Measurements from ENCODE around the gene EVI5.
"Not testable (repeated sequence)": the region's sequence is repeated elsewhere in the genome, so short reads cannot be mapped to it uniquely, and the experiment has no call there.

Gene EVI5

DNA sequence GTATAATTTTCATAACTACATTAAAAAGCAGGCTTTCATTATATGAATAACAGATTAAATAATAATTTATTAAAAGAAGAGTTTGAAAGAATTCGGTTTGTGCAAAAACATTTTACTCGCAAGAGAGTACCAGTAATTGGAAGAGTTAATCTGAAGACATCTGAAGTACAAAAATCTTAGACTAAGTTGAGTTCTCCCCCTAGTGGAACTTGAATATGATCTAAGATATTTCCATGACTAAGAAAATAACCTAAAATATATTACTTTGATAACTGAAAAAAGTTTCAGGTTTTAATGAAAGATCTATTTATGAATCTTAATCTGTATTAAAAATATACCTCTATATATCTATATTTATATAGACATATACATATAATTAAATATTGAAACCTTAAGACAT lies 185.7 kb downstream of the EVI5 start:
- TF ChIP-seq, protein P1, sequence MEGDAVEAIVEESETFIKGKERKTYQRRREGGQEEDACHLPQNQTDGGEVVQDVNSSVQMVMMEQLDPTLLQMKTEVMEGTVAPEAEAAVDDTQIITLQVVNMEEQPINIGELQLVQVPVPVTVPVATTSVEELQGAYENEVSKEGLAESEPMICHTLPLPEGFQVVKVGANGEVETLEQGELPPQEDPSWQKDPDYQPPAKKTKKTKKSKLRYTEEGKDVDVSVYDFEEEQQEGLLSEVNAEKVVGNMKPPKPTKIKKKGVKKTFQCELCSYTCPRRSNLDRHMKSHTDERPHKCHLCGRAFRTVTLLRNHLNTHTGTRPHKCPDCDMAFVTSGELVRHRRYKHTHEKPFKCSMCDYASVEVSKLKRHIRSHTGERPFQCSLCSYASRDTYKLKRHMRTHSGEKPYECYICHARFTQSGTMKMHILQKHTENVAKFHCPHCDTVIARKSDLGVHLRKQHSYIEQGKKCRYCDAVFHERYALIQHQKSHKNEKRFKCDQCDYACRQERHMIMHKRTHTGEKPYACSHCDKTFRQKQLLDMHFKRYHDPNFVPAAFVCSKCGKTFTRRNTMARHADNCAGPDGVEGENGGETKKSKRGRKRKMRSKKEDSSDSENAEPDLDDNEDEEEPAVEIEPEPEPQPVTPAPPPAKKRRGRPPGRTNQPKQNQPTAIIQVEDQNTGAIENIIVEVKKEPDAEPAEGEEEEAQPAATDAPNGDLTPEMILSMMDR (IDR thresholded peaks at IDR 0.05; ENCODE audit: low read depth, low read length, missing control alignments) = no peak
- no peak overlapping the region for H3K4me3 ChIP-seq (ENCODE audit: low read depth, low read length)
- DNase-seq (ENCODE audit: low read depth) = peak; percentile 24
- in situ Hi-C loops (cut with HindIII; ENCODE audit: low sequenced_read_pairs) = loop anchor here (25.0 kb wide), 1 partner anchor 287 kb away; no protein-coding TSS in a partner anchor

DNA sequence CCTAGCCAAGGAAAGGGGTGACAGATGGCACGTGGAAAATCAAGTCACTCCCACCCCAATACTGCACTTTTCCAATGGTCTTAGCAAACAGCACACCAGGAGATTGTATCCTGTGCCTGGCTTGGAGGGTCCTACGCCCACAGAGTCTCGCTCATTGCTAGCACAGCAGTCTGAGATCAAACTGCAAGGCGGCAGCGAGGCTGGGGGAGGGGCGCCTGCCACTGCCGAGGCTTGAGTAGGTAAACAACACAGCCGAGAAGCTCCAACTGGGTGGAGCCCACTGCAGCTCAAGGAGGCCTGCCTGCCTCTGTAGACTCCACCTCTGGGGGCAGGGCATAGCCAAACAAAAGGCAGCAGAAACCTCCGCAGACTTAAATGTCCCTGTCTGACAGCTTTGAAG lies 195.5 kb downstream of the EVI5 start:
- in situ Hi-C loops (cut with HindIII; ENCODE audit: low sequenced_read_pairs) = loop anchor here (25.0 kb wide), 1 partner anchor 277 kb away; no protein-coding TSS in a partner anchor
- not testable (repeated sequence) for H3K4me3 ChIP-seq (ENCODE audit: low read depth, low read length); DNase-seq (ENCODE audit: low read depth)

DNA sequence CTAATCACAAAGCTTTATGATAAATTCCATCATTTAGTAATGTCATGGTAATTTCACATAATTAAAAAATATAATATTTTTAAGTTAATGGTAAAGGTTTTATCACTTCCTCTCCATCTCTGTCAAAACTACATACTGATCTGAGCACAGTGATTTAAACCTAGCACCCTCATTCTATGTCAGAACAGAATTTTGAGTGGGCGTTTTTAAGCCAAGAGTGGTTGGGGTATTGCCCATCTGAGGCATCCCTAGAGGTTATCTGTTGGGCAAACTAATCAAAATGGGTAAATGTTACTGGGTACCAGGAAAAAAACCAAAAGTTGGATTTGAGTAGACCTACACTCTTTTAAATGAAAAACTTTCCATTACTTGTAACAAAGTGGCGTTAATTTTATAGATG lies 197.5 kb downstream of the EVI5 start:
- no peak for DNase-seq (ENCODE audit: low read depth)
- H3K4me3 ChIP-seq (ENCODE audit: low read depth, low read length) = no peak overlapping the region
- in situ Hi-C loops (cut with HindIII; ENCODE audit: low sequenced_read_pairs) = loop anchor here (25.0 kb wide), 1 partner anchor 275 kb away; no protein-coding TSS in a partner anchor
- TF ChIP-seq, protein P1 (IDR thresholded peaks at IDR 0.05; ENCODE audit: low read depth, low read length, missing control alignments) = no peak

DNA sequence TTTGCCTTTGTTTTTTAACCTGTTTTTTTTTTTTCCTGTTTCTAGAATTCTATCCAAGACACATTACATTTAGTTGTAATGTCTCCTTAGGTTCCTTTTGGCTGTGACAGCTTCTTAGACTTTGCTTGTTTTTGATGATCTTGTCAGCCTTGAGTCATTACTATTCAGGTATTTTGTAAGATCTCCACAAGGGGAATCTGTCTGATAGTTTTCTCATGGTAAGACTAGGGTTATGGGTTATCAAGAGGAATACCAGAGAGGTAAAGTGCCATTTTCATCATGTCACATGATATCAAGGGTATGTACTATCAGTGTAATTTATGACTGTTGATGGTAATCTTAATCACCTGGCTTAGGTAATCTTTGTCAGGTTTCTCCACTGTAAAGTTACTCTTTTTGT lies 199.1 kb downstream of the EVI5 start:
- no peak overlapping the region for H3K4me3 ChIP-seq (ENCODE audit: low read depth, low read length)
- in situ Hi-C loops (cut with HindIII; ENCODE audit: low sequenced_read_pairs) = loop anchor here (25.0 kb wide), 1 partner anchor 274 kb away; no protein-coding TSS in a partner anchor
- DNase-seq (ENCODE audit: low read depth) = no peak
- TF ChIP-seq, protein P1 (IDR thresholded peaks at IDR 0.05; ENCODE audit: low read depth, low read length, missing control alignments) = no peak

DNA sequence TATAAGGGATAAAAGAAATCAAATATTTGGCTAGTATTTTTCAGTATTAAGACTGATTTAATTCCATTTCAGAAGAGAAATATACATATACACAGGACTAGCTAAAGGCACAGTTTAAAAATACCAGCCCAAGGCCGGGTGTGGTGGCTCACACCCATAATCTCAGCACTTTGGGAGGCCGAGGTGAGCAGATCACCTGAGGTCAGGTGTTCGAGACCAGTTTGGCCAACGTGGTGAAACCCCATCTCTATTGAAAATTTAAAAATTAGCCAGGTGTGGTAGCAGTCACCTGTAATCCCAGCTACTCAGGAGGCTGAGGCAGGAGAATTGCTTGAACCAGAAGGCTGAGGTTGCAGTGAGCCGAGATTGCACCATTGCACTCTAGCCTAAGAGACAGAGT lies 200.1 kb downstream of the EVI5 start:
- DNase-seq (ENCODE audit: low read depth); H3K4me3 ChIP-seq (ENCODE audit: low read depth, low read length): not testable (repeated sequence)
- in situ Hi-C loops (cut with HindIII; ENCODE audit: low sequenced_read_pairs) = loop anchor here (25.0 kb wide), 1 partner anchor 273 kb away; no protein-coding TSS in a partner anchor

DNA sequence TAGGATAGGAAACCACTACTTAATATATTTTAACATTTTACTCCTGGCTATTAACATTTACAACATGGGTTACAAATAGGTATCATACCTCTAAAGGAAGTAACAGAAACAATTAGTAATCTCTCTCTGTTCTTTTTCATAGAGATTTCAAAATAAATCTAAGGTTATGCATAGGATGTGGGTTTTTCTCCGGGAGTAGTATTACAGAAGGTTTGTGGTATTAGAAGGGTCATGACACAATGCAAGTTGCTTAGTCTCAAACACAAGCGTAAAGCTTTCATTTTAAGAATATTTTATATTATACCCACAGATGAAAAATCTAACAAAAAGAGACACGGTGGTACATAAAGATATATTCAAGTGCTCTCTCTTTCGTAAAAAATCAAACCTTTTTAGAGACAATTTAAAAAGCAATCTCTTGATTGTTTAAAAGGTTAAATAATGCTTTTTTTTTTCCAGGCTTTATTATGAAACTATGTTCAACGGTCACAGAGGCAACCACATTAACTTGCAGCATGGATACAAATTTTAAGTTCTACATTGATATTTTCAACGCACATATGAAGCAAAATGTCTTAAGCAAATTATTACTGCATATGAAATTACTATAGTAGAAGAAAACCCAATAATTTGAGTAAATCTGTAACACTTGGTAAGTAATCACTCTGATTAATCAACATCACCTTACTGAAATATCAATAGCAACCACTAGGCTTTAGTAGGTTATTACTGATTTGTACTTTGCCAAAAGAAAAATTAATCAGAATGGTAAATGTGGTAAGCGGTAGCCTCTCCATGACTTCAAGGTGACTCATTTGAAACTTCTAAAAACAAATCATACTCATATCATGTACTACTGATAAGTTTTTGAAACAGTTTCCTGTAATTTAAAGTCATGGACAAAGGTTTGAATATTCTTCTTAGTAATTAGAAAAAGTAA lies 200.8 kb downstream of the EVI5 start:
- H3K4me3 ChIP-seq (ENCODE audit: low read depth, low read length) = no peak overlapping the region
- DNase-seq (ENCODE audit: low read depth) = peak; percentile 50
- in situ Hi-C loops (cut with HindIII; ENCODE audit: low sequenced_read_pairs) = loop anchor here (25.0 kb wide), 1 partner anchor 272 kb away; no protein-coding TSS in a partner anchor
- TF ChIP-seq, protein P1 (IDR thresholded peaks at IDR 0.05; ENCODE audit: low read depth, low read length, missing control alignments) = no peak

DNA sequence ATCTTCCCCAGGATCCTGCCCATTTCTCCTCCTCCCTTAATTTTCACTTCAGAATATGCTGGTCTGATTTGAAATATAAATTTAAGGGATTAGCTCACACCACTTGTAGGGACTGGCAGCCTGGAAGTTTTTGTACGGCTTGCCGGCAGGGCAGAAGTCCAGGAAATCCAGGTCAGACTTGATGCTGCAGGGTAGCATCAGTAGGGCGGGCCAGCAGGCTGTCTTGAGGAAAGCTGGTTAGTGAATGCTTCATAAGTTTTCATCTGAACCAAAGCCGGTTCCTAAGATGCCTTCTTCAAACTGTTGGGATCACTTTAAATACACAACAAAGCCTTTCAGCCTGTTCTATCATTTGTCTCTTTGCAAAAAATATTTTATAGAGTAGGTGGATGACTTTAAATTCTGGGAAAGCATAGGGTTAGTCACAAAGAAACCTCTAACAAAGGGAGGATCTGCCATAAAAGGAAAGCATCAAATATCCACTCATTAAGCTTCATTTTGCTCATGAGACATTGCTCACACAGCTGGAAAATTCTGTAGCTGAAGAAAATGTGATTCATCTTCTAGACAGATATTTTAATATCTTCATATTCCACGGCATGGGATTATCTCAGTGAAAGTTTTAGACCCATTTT lies 207.5 kb downstream of the EVI5 start:
- H3K4me3 ChIP-seq (ENCODE audit: low read depth, low read length) = no peak overlapping the region
- TF ChIP-seq, protein P1 (IDR thresholded peaks at IDR 0.05; ENCODE audit: low read depth, low read length, missing control alignments) = no peak
- in situ Hi-C loops (cut with HindIII; ENCODE audit: low sequenced_read_pairs) = loop anchor here (25.0 kb wide), 1 partner anchor 265 kb away; no protein-coding TSS in a partner anchor
- DNase-seq (ENCODE audit: low read depth) = no peak
